NCI-H1105 (cell line): ENCODE data around the gene SNAPC2.
A peak's percentile ranks its signal among the peaks of the same experiment; 100 is the strongest.
"Not testable (repeated sequence)": the region's sequence is repeated elsewhere in the genome, so short reads cannot be mapped to it uniquely, and the experiment has no call there.

Experiments
- DNase-seq: peaks from one replicate; lab custom pipeline; 2025; lab: John Stamatoyannopoulos, UW

Gene SNAPC2

GRCh38 chr19:7908742-7909461, 11.2 kb upstream of the SNAPC2 start:
- DNase-seq = no peak

DNA sequence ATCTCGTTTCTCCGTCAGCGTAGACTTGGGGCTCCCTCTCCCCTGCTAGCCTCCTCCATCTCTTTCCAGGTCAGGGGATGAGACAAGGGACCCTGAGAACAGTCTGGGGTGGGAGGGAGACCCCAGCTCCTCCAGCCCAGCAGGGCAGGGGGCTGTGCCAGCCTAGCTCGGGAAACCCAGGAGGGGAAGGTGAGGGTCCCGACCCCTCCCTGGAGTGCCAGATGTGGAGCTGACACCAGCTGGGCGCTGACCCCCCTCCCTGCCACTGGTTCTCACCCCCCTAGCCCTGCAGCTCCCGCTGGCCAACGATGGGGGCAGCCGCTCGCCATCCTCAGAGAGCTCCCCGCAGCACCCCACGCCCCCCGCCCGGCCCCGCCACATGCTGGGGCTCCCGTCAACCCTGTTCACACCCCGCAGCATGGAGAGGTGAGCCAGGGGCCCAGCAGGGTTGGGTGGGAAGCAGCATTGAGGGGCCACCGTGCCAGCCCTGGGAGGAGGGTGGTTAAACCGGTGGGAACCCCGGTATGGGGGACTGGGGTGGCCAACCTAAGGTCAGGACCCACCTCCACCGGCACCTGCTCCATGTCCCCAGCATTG, 10.6 kb upstream of the SNAPC2 start:
- DNase-seq = no peak

- no peak for DNase-seq
Measured at GRCh38 chr19:7910321-7911161, 9.6 kb upstream of the SNAPC2 start.

- DNase-seq = no peak
Measured at GRCh38 chr19:7911508-7912143, 8.5 kb upstream of the SNAPC2 start.

- no peak for DNase-seq
Measured at GRCh38 chr19:7912144-7912696, 7.9 kb upstream of the SNAPC2 start.

GRCh38 chr19:7912697-7913564, 7.2 kb upstream of the SNAPC2 start:
- DNase-seq = no peak

- DNase-seq = no peak
Measured at GRCh38 chr19:7913652-7914051, 6.5 kb upstream of the SNAPC2 start.

GRCh38 chr19:7914099-7914498, 6.0 kb upstream of the SNAPC2 start:
- no peak for DNase-seq

DNA sequence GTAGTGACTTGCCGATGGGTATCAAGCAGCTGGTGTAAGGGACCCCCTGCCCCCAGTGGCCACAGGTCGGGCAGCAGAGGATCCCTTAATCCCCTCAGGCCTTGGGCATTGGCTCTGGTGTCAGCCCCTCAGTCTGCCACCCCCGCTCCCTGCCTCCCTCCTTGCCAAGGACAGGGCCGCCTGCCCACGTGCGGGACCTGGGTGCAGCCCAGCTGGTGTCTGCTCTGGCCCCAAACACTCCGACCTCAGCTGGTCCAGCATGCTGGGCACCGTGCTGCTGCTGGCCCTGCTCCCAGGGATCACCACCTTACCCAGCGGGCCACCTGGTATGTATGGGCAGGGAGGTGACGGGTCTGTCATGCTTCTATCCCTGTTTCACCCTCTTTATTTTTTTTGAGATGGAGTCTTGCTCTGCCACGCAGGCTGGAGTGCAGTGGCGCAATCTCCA, 5.5 kb upstream of the SNAPC2 start, which contains the start of gene TGFBR3L:
TGFBR3L (plus strand) TSS at position 233 of the 448 bp plus-strand sequence.
- no peak for DNase-seq

GRCh38 chr19:7915250-7916102, 4.7 kb upstream of the SNAPC2 start:
- DNase-seq = no peak

DNA sequence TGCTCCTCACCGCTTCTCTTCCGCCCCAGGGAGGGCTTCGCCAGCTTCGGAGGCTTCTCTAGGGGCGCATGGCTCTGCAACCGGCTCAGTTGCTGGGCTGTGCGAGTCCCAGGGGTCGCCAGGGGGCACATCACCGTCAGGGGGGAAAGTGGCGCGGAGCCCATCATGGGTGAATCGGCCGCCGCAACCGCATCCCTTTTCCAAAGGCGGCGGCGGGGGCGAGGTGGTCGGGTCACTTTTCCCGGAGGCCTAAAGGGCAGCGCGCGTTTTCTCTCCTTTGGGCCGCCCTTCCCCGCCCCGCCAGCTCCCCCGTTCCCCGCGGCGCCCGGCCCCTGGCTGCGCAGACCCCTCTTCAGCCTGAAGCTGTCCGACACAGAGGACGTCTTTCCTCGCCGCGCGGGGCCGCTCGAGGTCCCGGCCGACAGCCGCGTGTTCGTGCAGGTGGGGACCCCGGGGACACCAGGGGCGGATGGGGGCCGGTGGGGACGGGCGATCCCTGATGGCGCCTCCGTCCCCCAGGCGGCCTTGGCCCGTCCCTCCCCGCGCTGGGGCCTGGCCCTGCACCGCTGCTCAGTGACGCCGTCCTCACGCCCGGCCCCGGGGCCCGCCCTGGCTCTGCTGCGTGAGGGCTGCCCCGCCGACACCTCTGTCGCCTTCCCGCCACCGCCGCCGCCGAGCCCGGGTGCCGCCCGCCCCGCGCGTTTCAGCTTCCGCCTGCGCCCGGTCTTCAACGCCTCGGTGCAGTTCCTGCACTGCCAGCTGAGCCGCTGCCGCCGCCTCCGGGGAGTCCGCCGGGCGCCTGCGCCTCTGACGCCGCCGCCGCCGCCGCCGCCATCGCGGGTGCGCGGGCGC, 3.8 kb upstream of the SNAPC2 start:
- peak; percentile 16 for DNase-seq

DNA sequence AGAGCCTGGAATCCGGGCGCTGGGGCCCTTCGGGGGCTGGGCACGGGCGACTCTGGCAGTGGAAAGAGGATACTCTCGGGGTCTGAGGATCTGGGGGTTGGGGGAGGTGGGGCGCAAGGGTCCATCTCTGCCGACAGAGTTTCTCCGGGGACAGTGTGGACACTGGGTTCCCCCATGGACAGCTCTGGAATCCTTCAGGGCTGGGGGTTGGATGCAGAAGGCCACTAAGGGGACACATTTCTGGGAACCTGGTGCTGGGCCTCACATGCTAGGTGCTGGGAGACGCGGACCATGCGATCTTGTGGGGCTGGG, 3.2 kb upstream of the SNAPC2 start:
- no peak for DNase-seq

DNA sequence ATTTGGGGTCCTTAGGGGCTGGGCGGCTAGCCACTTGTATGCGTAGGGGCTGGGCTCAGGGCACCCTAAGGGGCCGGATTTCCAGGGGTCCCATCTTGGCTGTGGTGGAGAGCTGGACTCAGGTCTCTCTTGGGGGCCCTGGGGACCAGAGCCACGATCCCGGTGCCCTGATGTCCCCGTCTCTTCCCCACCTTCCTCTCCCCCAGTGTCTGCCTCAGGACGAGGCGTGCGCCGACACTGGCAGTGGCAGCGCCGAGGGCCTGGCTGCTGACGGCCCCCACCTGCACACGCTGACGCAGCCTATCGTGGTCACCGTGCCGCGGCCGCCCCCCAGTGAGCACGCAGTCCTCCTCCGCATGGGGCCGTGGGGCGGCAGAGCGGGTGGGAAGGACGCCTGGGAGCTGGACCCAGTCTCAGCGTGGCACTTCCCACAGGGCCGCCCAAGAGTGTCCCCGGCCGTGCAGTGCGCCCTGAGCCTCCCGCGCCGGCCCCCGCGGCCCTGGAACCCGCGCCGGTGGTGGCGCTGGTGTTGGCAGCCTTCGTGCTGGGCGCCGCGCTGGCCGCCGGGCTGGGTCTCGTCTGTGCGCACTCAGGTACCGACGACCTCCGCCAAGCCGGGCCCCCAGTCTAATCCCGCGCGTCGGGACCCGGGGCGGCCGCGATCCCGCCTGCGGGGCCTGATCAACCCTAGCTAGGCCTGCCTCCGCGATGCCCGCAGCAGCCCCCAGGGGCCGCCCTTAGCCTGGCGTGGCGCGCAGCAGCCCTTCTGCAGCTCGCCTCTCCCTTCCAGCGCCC, 2.7 kb upstream of the SNAPC2 start:
- DNase-seq = peak; percentile 24

DNA sequence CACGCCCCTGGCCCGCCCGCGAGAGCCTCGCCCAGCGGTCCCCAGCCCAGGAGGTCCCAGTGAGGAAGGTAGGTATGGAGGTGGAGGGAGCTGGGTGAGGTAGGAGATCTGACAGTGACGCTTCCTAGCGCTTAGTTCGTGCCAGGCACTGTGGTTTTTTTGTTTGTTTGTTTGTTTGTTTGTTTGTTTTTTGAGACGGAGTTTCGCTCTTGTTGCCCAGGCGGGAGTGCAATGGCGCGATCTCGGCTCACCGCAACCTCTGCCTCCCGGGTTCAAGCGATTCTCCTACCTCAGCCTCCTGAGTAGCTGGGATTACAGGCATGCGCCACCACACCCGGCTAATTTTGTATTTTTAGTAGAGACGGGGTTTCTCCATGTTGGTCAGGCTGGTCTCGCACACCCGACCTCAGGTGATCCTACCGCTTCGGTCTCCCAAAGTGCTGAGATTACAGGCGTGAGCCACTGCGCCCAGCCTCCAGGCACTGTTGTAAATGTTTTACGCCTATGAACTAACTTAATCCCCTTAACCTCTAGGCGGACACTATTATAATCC, 2.0 kb upstream of the SNAPC2 start:
- not testable (repeated sequence) for DNase-seq

DNA sequence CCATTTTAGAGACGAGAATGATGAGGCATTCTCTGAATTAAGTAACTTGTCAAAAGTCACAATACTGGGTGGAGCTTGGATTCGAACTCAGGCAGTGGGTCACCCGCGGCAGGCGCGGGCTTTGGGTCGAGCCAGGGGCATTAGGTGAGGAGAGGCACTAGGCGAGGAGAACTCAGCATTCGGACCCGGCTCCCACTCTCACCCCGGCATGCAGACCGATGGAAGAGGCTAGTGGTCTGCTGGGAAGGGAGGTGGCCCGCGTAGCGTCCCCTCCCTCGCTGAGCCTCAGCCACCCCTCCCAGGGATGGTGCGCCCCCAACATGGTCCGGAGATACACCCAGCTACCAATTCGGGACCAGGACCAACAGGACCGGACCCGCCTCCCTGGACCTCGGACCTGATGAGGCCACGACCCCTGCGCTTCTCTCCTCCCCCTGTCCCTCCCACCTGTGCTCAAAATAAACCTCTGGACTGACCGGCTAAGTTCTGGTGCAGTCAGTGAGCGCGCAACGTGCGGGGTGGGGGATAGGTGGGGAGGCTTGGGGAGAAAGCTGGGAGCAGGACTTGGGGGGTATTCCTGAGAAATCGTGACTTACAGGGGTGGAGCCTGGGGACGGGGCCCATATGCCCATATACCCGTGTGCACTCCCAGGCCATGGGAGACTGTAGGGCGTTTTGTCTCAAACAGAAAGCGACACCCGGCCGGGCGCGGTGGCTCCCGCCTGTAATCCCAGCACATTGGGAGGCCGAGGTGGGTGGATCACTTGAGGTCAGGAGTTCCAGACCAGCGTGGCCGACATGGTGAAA, 1.3 kb upstream of the SNAPC2 start:
- DNase-seq = no peak

DNA sequence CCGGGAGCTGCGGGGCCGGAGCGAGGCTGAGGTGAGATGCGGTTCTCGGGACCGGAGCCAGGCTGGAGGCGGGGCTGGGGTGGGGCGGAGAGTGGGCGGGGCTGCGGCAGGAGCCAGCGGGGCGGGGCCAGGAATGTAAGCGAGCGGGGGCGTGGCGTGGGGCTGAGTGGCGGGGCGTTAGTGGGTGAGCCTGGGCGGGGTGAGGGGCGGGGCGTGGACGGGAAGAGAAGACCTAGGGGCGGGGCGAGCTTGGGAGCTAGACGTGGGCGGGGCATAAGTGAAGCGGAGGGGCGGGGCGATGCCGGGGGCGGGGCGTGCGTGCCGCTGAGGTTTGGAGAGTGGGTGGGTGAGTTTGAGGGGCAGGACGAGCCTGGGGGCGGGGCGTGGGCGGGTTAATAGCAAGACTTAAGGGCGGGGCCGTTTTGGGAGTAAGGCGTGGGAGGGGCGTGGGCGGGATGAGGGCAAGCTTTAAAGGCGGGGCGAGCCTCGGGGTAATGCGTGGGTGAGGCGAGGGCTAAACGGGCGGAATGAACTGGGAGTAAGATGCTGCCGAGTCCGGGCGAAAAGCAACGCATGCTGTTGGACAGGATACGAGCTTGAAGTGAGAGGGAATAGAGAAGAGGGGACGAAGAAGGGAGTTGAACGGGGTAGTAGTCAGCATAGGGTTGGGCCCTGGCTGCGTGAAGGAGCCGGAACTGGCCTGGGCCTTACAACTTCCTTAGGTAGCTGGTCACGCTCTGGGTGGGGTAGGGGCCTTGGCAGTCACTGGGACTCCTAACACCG, 572 bp downstream of the SNAPC2 start:
- DNase-seq = peak; percentile 100
